ENCODE measurements around the gene ENOX2. TPM values are rescaled to one million over a fixed set of nuclear protein-coding genes. Genes with fewer than 3 reads are reported as not detected.
A peak's percentile ranks its signal among the peaks of the same experiment; 100 is the strongest.

Gene ENOX2
- total and polyA plus RNA-seq, 2 experiments from 2014 or later: 8.7 to 9.0 TPM

- Histone ChIP-seq H4K20me1 (ENCODE audit: insufficient read depth, poor library complexity, severe bottlenecking) (no peaks in the 10 kb centered on the region), H3K4me1 (ENCODE audit: insufficient read depth) (no peaks in the 10 kb centered on the region), H3K4me2 (no peak overlapping the region), H3K4me3 (no peak overlapping the region), H3K79me2 (no peaks in the 10 kb centered on the region), H2AFZ (no peak overlapping the region), H3K9me2 (replicated peaks; ENCODE audit: insufficient read depth) (no peaks in the 10 kb centered on the region), H3K27ac (peak overlapping the region; percentile 72), H3K36me3 (replicated peaks; ENCODE audit: insufficient read depth, low read depth) (no peaks in the 10 kb centered on the region), H3K27me3 (no peaks in the 10 kb centered on the region), H3K9me3 (ENCODE audit: low read depth) (no peaks in the 10 kb centered on the region)
- no peak for TF ChIP-seq EZH2phosphoT487 (IDR thresholded peaks at IDR 0.05; ENCODE audit: low read depth, severe bottlenecking, unreplicated experiment)
- no peak for TF ChIP-seq EZH2 (IDR thresholded peaks at IDR 0.05; ENCODE audit: borderline replicate concordance)
- TF ChIP-seq CTCF (IDR thresholded peaks at IDR 0.05; ENCODE audit: poor library complexity): no peak
- WGBS (ENCODE audit: low lambda C conversion rate, missing lambda C conversion rate): 48% methylated on average over 2 of the region's 2 CpGs
- no peak for DNase-seq (ENCODE audit: low spot score)
Measured at GRCh38 chrX:130895299-130895698, 7.7 kb downstream of the ENOX2 start.

GRCh38 chrX:130893356-130894085 is 9.5 kb downstream of the ENOX2 start:
- Histone ChIP-seq H4K20me1 (ENCODE audit: insufficient read depth, poor library complexity, severe bottlenecking) (no peaks in the 10 kb centered on the region), H3K9me2 (replicated peaks; ENCODE audit: insufficient read depth) (no peaks in the 10 kb centered on the region), H3K27ac (peak overlapping the region; percentile 6), H3K9me3 (ENCODE audit: low read depth) (no peaks in the 10 kb centered on the region), H3K27me3 (no peaks in the 10 kb centered on the region), H3K4me1 (ENCODE audit: insufficient read depth) (no peaks in the 10 kb centered on the region), H3K4me3 (no peak overlapping the region), H3K4me2 (no peak overlapping the region), H2AFZ (no peak overlapping the region), H3K36me3 (replicated peaks; ENCODE audit: insufficient read depth, low read depth) (no peaks in the 10 kb centered on the region), H3K79me2 (no peaks in the 10 kb centered on the region)
- DNase-seq (ENCODE audit: low spot score): no peak
- WGBS (ENCODE audit: low lambda C conversion rate, missing lambda C conversion rate): 59% methylated on average over 4 of the region's 4 CpGs
- TF ChIP-seq CTCF (IDR thresholded peaks at IDR 0.05; ENCODE audit: poor library complexity) (no peak), EZH2 (IDR thresholded peaks at IDR 0.05; ENCODE audit: borderline replicate concordance) (no peak), EZH2phosphoT487 (IDR thresholded peaks at IDR 0.05; ENCODE audit: low read depth, severe bottlenecking, unreplicated experiment) (no peak)

GRCh38 chrX:130887376-130887775 is 15.6 kb downstream of the ENOX2 start:
- H3K4me2 ChIP-seq: no peak overlapping the region
- no peak overlapping the region for H3K27ac ChIP-seq
- no peaks in the 10 kb centered on the region for H3K79me2 ChIP-seq
- H3K9me3 ChIP-seq (ENCODE audit: low read depth): no peaks in the 10 kb centered on the region
- DNase-seq (ENCODE audit: low spot score): no peak
- TF ChIP-seq CTCF (IDR thresholded peaks at IDR 0.05; ENCODE audit: poor library complexity): no peak
- TF ChIP-seq EZH2 (IDR thresholded peaks at IDR 0.05; ENCODE audit: borderline replicate concordance): no peak
- TF ChIP-seq EZH2phosphoT487 (IDR thresholded peaks at IDR 0.05; ENCODE audit: low read depth, severe bottlenecking, unreplicated experiment): no peak
- no peaks in the 10 kb centered on the region for H4K20me1 ChIP-seq (ENCODE audit: insufficient read depth, poor library complexity, severe bottlenecking)
- H3K4me1 ChIP-seq (ENCODE audit: insufficient read depth): no peaks in the 10 kb centered on the region
- no peaks in the 10 kb centered on the region for H3K27me3 ChIP-seq
- H3K36me3 ChIP-seq (replicated peaks; ENCODE audit: insufficient read depth, low read depth): no peaks in the 10 kb centered on the region
- no peaks in the 10 kb centered on the region for H3K9me2 ChIP-seq (replicated peaks; ENCODE audit: insufficient read depth)
- 76% methylated on average over 6 of the region's 6 CpGs for WGBS (ENCODE audit: low lambda C conversion rate, missing lambda C conversion rate)
- no peak overlapping the region for H3K4me3 ChIP-seq
- H2AFZ ChIP-seq: no peak overlapping the region

All from hepatocyte (in vitro differentiated cells).